ENCODE measurements around the gene KCNH5. TPM values are rescaled to one million over a fixed set of nuclear protein-coding genes. Genes with fewer than 3 reads are reported as not detected.
"Not testable (repeated sequence)": the region's sequence is repeated elsewhere in the genome, so short reads cannot be mapped to it uniquely, and the experiment has no call there.

The KCNH5 gene
- total RNA-seq, 2 experiments from 2014 or later: not detected

DNA sequence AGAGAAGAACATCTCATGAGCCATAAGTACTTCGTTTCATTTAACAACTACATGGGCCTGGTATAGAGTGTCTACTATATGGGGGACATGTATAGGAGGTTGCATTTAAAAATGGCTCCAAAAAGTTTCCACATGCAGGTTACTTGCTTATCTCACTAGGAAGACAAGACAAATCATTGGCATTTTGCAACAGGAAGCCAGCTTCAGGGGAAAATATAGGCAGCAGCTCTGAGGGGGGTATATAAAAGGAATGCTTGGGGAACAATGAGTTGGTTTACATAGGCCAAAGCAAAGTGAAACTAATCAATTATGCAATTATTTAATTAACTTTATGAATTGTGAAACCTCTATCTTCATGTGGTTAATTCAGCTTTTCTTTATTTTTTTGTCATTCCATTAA, 225.3 kb downstream of the KCNH5 start:
- Mint-ChIP-seq H3K4me3 (no peak overlapping the region), H3K4me1 (ENCODE audit: low read depth) (no peaks in the 10 kb centered on the region), H3K27ac (no peak overlapping the region), H3K9me3 (peaks cover 12% of the 10 kb centered on the region), H3K27me3 (no peaks in the 10 kb centered on the region), H3K36me3 (ENCODE audit: low read depth) (no peaks in the 10 kb centered on the region)
- ATAC-seq (no peak), DNase-seq (no peak)
- ChIA-PET CTCF (no interaction called here), POLR2A (no interaction called here)
- TF ChIP-seq, protein P1, sequence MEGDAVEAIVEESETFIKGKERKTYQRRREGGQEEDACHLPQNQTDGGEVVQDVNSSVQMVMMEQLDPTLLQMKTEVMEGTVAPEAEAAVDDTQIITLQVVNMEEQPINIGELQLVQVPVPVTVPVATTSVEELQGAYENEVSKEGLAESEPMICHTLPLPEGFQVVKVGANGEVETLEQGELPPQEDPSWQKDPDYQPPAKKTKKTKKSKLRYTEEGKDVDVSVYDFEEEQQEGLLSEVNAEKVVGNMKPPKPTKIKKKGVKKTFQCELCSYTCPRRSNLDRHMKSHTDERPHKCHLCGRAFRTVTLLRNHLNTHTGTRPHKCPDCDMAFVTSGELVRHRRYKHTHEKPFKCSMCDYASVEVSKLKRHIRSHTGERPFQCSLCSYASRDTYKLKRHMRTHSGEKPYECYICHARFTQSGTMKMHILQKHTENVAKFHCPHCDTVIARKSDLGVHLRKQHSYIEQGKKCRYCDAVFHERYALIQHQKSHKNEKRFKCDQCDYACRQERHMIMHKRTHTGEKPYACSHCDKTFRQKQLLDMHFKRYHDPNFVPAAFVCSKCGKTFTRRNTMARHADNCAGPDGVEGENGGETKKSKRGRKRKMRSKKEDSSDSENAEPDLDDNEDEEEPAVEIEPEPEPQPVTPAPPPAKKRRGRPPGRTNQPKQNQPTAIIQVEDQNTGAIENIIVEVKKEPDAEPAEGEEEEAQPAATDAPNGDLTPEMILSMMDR (IDR thresholded peaks at IDR 0.05): no peak
- intact Hi-C loops (cut with micrococcal nuclease): no loop called here

DNA sequence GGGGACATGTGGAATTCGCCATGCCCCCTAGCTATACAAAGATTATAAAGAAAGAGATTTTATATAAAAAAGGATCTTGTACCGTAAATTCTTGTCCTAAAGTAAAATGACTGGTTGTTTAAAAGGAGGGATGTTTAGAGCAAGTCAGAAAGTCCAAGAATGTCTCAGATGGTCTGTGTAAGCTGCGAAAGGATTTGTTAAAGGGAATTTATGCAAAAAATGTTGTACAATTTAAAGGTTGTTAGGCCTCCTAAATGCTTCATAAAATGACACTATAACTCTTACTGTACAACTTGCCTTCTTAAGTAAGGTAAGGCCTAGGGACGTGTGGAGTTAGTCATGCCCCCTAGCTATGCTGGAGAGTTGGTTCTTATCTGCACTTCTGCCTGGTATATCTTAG, 237.6 kb downstream of the KCNH5 start:
- CTCF ChIA-PET: no interaction called here
- Mint-ChIP-seq H3K4me1 (ENCODE audit: low read depth) (no peaks in the 10 kb centered on the region), H3K27me3 (no peaks in the 10 kb centered on the region), H3K9me3 (no peaks in the 10 kb centered on the region), H3K36me3 (ENCODE audit: low read depth) (no peaks in the 10 kb centered on the region), H3K27ac (no peak overlapping the region), H3K4me3 (no peak overlapping the region)
- intact Hi-C loops (cut with micrococcal nuclease): no loop called here
- ATAC-seq (no peak), DNase-seq (no peak)
- TF ChIP-seq, protein P1 (IDR thresholded peaks at IDR 0.05): no peak
- POLR2A ChIA-PET: no interaction called here

DNA sequence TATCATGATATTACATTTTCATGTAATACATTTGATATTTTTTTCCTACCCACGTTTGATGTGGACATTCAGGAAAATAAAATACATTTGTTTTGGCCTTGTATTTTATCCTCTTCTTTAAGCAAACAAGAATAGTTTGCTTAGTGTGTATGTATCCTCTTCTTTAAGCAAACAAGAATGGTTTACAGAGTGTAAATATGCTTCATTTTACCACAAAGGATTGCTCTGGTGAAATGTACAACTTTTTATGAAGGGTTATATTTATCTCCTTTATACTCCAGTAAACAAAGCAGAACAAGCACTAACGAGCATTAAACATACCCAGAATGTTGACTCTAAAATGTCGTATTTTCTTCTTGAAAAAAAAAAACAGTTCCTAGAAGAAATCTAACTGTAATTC, 244.7 kb downstream of the KCNH5 start:
- DNase-seq (no peak), ATAC-seq (no peak)
- TF ChIP-seq, protein P1 (IDR thresholded peaks at IDR 0.05): no peak
- intact Hi-C loops (cut with micrococcal nuclease): no loop called here
- Mint-ChIP-seq H3K4me1 (ENCODE audit: low read depth) (no peaks in the 10 kb centered on the region), H3K4me3 (no peak overlapping the region), H3K27me3 (no peaks in the 10 kb centered on the region), H3K36me3 (ENCODE audit: low read depth) (no peaks in the 10 kb centered on the region), H3K9me3 (no peaks in the 10 kb centered on the region), H3K27ac (no peak overlapping the region)
- ChIA-PET CTCF (no interaction called here), POLR2A (no interaction called here)

DNA sequence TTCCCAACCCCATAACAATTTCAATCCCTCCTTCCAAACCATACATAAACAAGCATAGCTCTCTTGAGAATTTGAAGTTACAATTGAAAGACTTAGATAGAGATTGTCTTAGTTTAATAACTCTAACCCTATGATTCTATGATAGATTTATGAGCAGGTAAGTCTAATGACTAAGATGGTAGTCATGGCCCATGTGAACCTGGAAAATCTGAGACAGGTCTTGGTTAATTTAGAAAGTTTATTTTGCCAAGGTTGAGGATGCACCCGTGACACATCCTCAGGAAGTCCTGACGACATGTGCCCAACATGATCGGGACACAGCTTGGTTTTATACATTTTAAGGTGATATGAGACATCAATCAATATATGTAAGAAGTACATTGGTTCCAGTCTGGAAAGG, 248.8 kb downstream of the KCNH5 start:
- TF ChIP-seq, protein P1 (IDR thresholded peaks at IDR 0.05): no peak
- Mint-ChIP-seq H3K4me1 (ENCODE audit: low read depth) (no peaks in the 10 kb centered on the region), H3K27me3 (no peaks in the 10 kb centered on the region), H3K27ac (no peak overlapping the region), H3K9me3 (no peaks in the 10 kb centered on the region), H3K36me3 (ENCODE audit: low read depth) (no peaks in the 10 kb centered on the region), H3K4me3 (no peak overlapping the region)
- CTCF ChIA-PET: no interaction called here
- intact Hi-C loops (cut with micrococcal nuclease): no loop called here
- no peak for DNase-seq
- no peak for ATAC-seq
- POLR2A ChIA-PET: no interaction called here

DNA sequence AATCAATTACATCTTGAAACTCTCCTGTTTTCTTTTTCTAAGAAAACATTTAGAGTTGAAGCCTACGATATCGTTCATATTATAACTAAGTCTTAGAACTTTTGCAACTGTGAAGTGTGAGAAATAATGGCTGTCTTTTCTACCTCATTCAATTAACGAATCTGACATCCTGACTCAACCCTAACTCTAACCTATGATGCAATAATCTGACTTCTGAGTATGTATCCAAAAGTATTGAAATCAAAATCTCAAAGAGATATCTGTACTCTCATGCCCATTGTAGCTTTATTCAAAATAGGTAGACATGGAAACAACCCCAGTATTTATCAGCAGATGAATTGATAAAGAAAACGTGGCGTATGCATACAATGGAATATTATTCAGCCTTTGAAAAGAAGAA, 252.7 kb downstream of the KCNH5 start:
- ChIA-PET CTCF (no interaction called here), POLR2A (no interaction called here)
- TF ChIP-seq, protein P1 (IDR thresholded peaks at IDR 0.05): no peak
- H3K9me3 Mint-ChIP-seq: peaks cover 8% of the 10 kb centered on the region
- no peak for ATAC-seq
- intact Hi-C loops (cut with micrococcal nuclease): no loop called here
- no peak overlapping the region for H3K4me3 Mint-ChIP-seq
- H3K36me3 Mint-ChIP-seq (ENCODE audit: low read depth): no peaks in the 10 kb centered on the region
- H3K27me3 Mint-ChIP-seq: no peaks in the 10 kb centered on the region
- no peak overlapping the region for H3K27ac Mint-ChIP-seq
- no peak for DNase-seq
- H3K4me1 Mint-ChIP-seq (ENCODE audit: low read depth): no peaks in the 10 kb centered on the region

DNA sequence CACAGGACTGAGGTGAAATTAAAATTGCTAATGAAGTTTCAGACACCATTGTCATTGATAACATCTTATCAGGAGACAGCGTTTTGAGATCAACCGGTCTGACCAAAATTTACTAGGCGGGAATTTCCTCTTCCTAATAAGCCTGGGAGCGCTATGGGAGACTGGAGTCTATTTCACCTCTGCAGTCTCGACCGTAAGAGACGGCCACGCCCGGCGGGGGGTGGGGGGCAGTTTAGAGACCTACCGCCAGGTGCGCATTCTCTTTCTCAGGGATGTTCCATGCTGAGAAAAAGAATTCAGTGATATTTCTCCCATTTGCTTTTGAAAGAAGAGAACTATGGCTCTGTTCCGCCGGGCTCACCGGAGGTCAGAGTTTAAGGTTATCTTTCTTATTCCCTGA, 263.9 kb downstream of the KCNH5 start:
- H3K9me3 Mint-ChIP-seq: peaks cover 16% of the 10 kb centered on the region
- H3K4me3 Mint-ChIP-seq; DNase-seq; H3K27ac Mint-ChIP-seq; H3K4me1 Mint-ChIP-seq (ENCODE audit: low read depth); POLR2A ChIA-PET; ATAC-seq; CTCF ChIA-PET; H3K27me3 Mint-ChIP-seq; intact Hi-C loops (cut with micrococcal nuclease); H3K36me3 Mint-ChIP-seq (ENCODE audit: low read depth): not testable (repeated sequence)

Measured in activated CD8-positive, alpha-beta T cell treated with anti-CD3 and anti-CD28 coated beads for 36 hours (primary cell).